ENCODE results near the gene RIBC2.

DNA sequence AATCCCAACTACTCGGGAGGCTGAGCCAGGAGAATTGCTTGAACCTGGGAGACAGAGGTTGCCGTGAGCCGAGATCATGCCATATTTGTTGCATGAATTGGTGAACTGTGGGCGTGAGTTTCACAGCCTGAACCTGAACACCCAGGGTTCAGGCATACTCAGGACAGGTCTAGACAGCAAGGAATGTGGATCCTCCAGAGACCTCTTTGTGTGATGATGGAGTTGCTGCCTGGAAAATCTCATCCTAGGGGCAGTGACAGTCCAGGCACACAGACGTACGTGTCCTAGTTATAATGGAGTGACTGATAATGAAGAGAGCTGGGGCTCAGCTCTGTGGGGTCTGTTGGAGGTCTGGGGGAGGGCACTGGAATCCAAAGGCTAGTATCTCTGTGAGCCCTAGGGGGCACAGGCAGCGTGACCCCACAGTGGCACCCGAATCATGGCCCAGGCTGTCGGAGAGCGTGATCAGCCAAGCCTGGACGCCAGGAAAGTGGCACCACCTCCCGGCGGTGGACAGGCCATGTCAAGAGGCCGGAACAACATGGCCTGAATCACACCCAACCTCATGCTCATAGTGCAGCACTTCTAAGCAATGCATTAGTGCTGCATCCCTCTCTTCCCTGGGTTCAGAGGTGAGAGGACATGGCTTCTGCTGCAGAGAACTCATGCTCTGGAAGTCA is 31.7 kb downstream of the RIBC2 start:
- TF ChIP-seq, protein P1, sequence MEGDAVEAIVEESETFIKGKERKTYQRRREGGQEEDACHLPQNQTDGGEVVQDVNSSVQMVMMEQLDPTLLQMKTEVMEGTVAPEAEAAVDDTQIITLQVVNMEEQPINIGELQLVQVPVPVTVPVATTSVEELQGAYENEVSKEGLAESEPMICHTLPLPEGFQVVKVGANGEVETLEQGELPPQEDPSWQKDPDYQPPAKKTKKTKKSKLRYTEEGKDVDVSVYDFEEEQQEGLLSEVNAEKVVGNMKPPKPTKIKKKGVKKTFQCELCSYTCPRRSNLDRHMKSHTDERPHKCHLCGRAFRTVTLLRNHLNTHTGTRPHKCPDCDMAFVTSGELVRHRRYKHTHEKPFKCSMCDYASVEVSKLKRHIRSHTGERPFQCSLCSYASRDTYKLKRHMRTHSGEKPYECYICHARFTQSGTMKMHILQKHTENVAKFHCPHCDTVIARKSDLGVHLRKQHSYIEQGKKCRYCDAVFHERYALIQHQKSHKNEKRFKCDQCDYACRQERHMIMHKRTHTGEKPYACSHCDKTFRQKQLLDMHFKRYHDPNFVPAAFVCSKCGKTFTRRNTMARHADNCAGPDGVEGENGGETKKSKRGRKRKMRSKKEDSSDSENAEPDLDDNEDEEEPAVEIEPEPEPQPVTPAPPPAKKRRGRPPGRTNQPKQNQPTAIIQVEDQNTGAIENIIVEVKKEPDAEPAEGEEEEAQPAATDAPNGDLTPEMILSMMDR (IDR thresholded peaks at IDR 0.05): no peak
- TF ChIP-seq POLR2A (IDR thresholded peaks at IDR 0.05): no peak

Measured in body of pancreas (tissue), 4 donors.